K562 (cell line): ENCODE results near the gene NCF2. TPM values are rescaled to one million over a fixed set of nuclear protein-coding genes. Genes with fewer than 3 reads are reported as not detected.

Experiments used
- ADNP ChIP-seq: fragments of 200-800 bp; sonication (Bioruptor generic); IDR thresholded peaks from 2 replicates; pipeline ENCODE4 v1.6.1; 2016; ENCODE audit warnings: missing genetic modification characterization, missing compliant biosample characterization
- DPF2 ChIP-seq: fragments of 450-650 bp; IDR thresholded peaks from 2 replicates; pipeline ENCODE4 v1.6.1; 2016
- FOXJ2 ChIP-seq: fragments of 200-800 bp; sonication (Bioruptor generic); IDR thresholded peaks from 2 replicates; pipeline ENCODE4 v1.6.1; 2016; ENCODE audit warnings: missing genetic modification characterization, missing compliant biosample characterization
- GATAD2A ChIP-seq: fragments of 450-650 bp; IDR thresholded peaks from 2 replicates; pipeline ENCODE4 v1.6.1; 2017
- L3MBTL2 ChIP-seq: fragments of 450-650 bp; IDR thresholded peaks from 2 replicates; pipeline ENCODE4 v1.6.1; 2016; ENCODE audit warnings: mild to moderate bottlenecking, moderate library complexity
- NFIC ChIP-seq: fragments of 450-650 bp; IDR thresholded peaks from 2 replicates; pipeline ENCODE4 v1.6.1; 2017; ENCODE audit warnings: mild to moderate bottlenecking, inconsistent platforms
- SP1 ChIP-seq: sonication (generic); formaldehyde crosslinking; IDR thresholded peaks from 2 replicates; pipeline ENCODE4 v1.8.1; 2022; ENCODE audit warnings: mild to moderate bottlenecking, missing genetic modification reagents
- TBP ChIP-seq: optimal IDR thresholded peaks from 2 replicates; pipeline ENCODE3; 2011; ENCODE audit warnings: low read depth, low read length, improper control_type of control experiment
- polyA plus RNA-seq, 8 experiments: library from polyadenylated mRNA; depleted of rRNA in 4 of 8; stranded (reverse) in 5 of 8; unstranded in 3 of 8; fragments of >200 nt; fragmentation: Nextera tagmentation in 2 of 8; fragmentation: Illumina TruSeq in 1 of 8; extraction: Ambion mirVana in 2 of 8; extraction: Trizol in 1 of 8; gene quantifications; 2 replicates each; pipeline versions ENCODE4 v1.2.1 to v1.2.3, GENCODE V29; 2011 to 2014; ENCODE audit warnings: inconsistent platforms in 1 of 8, missing spikeins in 1 of 8
- total RNA-seq, 7 experiments: library from RNA; depleted of rRNA in 6 of 7; stranded (reverse); fragments of >200 nt in 6 of 7; fragmentation: Illumina TruSeq in 2 of 7; extraction: Trizol in 2 of 7; gene quantifications; 2 replicates each; pipeline versions ENCODE4 v1.2.1 to v1.2.3, GENCODE V29; 2011 to 2021; ENCODE audit warnings: low replicate concordance in 1 of 7
- TF ChIP-seq, protein P1 (sequence below): sonication (generic); formaldehyde crosslinking; IDR thresholded peaks from 2 replicates; pipeline ENCODE4 v1.8.0; 2023; ENCODE audit warnings: mild to moderate bottlenecking, missing genetic modification reagents
- TF ChIP-seq, protein P2 (sequence below): sonication (generic); formaldehyde crosslinking; IDR thresholded peaks from 2 replicates; pipeline ENCODE4 v1.4.0; 2020; ENCODE audit warnings: mild to moderate bottlenecking, missing genetic modification reagents
- TF ChIP-seq, protein P3 (sequence below): conservative IDR thresholded peaks from 2 replicates; pipeline ENCODE4 v1.6.1; 2011; ENCODE audit warnings: low read depth, mild to moderate bottlenecking, low read length; ENCODE audit not compliant: control insufficient read depth
- TF ChIP-seq, protein P4 (sequence below): fragments of 450-650 bp; formaldehyde crosslinking; IDR thresholded peaks from 2 replicates; pipeline ENCODE4 v1.4.0; 2022; ENCODE audit warnings: mild to moderate bottlenecking, moderate library complexity
- TF ChIP-seq, protein P5 (sequence below): fragments of 450-650 bp; IDR thresholded peaks from 2 replicates; pipeline ENCODE4 v1.6.1; 2016; ENCODE audit warnings: borderline replicate concordance
- TF ChIP-seq, protein P6 (sequence below): sonication (generic); formaldehyde crosslinking; IDR thresholded peaks from 2 replicates; pipeline ENCODE4 v1.8.0; 2022; ENCODE audit warnings: mild to moderate bottlenecking, missing genetic modification reagents
- TF ChIP-seq, protein P7 (sequence below), 2 experiments: fragments of 450-650 bp; conservative IDR thresholded peaks; 2 replicates each; pipeline ENCODE4 v1.6.1; 2017; ENCODE audit warnings: mild to moderate bottlenecking in 2 of 2, moderate library complexity in 2 of 2

The NCF2 gene
- total and polyA plus RNA-seq, 9 of the 15 experiments (the other 6 are each of a cell fraction or from before 2014, with no cell fraction given): 0.07 to 0.54 (median 0.16) TPM; not detected in 3

DNA sequence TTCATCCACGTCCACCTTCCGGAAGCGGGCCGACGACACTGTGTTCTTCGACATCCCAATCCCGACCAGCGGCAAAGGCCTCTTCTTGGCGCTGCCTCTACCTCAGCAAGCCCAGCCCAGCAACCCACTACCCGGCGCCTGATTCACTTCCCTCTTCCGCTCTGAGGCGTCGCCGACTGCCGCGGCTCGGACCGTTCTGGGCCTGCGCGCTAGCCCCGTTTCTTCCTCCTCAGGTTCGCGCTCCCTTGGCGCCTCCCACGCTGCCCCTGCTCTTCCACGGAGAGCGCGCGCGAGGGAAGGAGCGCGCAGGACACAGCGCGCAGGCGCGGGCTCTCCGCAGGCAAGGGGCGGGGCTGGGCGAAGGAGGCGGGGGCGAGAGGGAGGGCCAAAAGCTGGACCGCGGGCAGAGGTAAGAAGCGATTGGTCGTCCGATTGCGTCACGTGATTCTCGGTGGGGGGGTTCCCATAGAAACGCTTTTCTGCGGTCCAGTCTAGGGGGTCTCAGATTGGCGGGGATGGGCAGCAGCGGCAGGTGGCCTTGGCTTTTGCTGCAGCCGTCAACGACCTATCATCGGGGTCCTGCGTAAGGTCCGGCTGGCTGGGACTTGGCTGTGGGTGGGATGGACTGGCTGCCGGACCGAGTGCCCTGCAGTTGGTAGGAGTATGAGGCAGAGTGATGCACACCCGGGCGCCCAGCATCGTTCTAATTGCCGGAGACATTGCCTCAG, 45.5 kb upstream of the NCF2 start, which contains the start of gene ARPC5 (continued):
- TF ChIP-seq, protein P1, sequence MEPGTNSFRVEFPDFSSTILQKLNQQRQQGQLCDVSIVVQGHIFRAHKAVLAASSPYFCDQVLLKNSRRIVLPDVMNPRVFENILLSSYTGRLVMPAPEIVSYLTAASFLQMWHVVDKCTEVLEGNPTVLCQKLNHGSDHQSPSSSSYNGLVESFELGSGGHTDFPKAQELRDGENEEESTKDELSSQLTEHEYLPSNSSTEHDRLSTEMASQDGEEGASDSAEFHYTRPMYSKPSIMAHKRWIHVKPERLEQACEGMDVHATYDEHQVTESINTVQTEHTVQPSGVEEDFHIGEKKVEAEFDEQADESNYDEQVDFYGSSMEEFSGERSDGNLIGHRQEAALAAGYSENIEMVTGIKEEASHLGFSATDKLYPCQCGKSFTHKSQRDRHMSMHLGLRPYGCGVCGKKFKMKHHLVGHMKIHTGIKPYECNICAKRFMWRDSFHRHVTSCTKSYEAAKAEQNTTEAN: 0 out of 2 replicates have a peak, but pooled peaks have one; percentile 19
- TF ChIP-seq ADNP (no peak), TBP (peak; percentile 74), FOXJ2 (tag) (0 out of 2 replicates have a peak, but pooled peaks have one; percentile 38), NFIC (peak; percentile 62), SP1 (CRISPR knock-in tag) (peak; percentile 78), L3MBTL2 (peak; percentile 86), GATAD2A (peak; percentile 97), DPF2 (no peak)
- TF ChIP-seq, protein P2, sequence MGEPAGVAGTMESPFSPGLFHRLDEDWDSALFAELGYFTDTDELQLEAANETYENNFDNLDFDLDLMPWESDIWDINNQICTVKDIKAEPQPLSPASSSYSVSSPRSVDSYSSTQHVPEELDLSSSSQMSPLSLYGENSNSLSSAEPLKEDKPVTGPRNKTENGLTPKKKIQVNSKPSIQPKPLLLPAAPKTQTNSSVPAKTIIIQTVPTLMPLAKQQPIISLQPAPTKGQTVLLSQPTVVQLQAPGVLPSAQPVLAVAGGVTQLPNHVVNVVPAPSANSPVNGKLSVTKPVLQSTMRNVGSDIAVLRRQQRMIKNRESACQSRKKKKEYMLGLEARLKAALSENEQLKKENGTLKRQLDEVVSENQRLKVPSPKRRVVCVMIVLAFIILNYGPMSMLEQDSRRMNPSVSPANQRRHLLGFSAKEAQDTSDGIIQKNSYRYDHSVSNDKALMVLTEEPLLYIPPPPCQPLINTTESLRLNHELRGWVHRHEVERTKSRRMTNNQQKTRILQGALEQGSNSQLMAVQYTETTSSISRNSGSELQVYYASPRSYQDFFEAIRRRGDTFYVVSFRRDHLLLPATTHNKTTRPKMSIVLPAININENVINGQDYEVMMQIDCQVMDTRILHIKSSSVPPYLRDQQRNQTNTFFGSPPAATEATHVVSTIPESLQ (CRISPR knock-in tag): peak; percentile 82; the same call in 1 of the 2 replicates
- TF ChIP-seq, protein P3, sequence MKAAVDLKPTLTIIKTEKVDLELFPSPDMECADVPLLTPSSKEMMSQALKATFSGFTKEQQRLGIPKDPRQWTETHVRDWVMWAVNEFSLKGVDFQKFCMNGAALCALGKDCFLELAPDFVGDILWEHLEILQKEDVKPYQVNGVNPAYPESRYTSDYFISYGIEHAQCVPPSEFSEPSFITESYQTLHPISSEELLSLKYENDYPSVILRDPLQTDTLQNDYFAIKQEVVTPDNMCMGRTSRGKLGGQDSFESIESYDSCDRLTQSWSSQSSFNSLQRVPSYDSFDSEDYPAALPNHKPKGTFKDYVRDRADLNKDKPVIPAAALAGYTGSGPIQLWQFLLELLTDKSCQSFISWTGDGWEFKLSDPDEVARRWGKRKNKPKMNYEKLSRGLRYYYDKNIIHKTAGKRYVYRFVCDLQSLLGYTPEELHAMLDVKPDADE: no peak; the same call in 1 of the 2 replicates
- TF ChIP-seq, protein P4, sequence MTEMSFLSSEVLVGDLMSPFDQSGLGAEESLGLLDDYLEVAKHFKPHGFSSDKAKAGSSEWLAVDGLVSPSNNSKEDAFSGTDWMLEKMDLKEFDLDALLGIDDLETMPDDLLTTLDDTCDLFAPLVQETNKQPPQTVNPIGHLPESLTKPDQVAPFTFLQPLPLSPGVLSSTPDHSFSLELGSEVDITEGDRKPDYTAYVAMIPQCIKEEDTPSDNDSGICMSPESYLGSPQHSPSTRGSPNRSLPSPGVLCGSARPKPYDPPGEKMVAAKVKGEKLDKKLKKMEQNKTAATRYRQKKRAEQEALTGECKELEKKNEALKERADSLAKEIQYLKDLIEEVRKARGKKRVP: 0 out of 2 replicates have a peak, but pooled peaks have one; percentile 16
- TF ChIP-seq, protein P5, sequence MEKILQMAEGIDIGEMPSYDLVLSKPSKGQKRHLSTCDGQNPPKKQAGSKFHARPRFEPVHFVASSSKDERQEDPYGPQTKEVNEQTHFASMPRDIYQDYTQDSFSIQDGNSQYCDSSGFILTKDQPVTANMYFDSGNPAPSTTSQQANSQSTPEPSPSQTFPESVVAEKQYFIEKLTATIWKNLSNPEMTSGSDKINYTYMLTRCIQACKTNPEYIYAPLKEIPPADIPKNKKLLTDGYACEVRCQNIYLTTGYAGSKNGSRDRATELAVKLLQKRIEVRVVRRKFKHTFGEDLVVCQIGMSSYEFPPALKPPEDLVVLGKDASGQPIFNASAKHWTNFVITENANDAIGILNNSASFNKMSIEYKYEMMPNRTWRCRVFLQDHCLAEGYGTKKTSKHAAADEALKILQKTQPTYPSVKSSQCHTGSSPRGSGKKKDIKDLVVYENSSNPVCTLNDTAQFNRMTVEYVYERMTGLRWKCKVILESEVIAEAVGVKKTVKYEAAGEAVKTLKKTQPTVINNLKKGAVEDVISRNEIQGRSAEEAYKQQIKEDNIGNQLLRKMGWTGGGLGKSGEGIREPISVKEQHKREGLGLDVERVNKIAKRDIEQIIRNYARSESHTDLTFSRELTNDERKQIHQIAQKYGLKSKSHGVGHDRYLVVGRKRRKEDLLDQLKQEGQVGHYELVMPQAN: peak; percentile 68; the same call in 1 of the 2 replicates
- TF ChIP-seq, protein P6, sequence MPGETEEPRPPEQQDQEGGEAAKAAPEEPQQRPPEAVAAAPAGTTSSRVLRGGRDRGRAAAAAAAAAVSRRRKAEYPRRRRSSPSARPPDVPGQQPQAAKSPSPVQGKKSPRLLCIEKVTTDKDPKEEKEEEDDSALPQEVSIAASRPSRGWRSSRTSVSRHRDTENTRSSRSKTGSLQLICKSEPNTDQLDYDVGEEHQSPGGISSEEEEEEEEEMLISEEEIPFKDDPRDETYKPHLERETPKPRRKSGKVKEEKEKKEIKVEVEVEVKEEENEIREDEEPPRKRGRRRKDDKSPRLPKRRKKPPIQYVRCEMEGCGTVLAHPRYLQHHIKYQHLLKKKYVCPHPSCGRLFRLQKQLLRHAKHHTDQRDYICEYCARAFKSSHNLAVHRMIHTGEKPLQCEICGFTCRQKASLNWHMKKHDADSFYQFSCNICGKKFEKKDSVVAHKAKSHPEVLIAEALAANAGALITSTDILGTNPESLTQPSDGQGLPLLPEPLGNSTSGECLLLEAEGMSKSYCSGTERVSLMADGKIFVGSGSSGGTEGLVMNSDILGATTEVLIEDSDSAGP (CRISPR knock-in tag): no peak
- TF ChIP-seq, protein P7, sequence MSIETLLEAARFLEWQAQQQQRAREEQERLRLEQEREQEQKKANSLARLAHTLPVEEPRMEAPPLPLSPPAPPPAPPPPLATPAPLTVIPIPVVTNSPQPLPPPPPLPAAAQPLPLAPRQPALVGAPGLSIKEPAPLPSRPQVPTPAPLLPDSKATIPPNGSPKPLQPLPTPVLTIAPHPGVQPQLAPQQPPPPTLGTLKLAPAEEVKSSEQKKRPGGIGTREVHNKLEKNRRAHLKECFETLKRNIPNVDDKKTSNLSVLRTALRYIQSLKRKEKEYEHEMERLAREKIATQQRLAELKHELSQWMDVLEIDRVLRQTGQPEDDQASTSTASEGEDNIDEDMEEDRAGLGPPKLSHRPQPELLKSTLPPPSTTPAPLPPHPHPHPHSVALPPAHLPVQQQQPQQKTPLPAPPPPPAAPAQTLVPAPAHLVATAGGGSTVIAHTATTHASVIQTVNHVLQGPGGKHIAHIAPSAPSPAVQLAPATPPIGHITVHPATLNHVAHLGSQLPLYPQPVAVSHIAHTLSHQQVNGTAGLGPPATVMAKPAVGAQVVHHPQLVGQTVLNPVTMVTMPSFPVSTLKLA (conservative IDR thresholded peaks at IDR 0.05): peak; percentile 32 to 67; a peak in 3 of 4 replicates
